ENCODE measurements around the gene PCDHGB2.
"Not testable (repeated sequence)": the region's sequence is repeated elsewhere in the genome, so short reads cannot be mapped to it uniquely, and the experiment has no call there.

PCDHGB2 gene

DNA sequence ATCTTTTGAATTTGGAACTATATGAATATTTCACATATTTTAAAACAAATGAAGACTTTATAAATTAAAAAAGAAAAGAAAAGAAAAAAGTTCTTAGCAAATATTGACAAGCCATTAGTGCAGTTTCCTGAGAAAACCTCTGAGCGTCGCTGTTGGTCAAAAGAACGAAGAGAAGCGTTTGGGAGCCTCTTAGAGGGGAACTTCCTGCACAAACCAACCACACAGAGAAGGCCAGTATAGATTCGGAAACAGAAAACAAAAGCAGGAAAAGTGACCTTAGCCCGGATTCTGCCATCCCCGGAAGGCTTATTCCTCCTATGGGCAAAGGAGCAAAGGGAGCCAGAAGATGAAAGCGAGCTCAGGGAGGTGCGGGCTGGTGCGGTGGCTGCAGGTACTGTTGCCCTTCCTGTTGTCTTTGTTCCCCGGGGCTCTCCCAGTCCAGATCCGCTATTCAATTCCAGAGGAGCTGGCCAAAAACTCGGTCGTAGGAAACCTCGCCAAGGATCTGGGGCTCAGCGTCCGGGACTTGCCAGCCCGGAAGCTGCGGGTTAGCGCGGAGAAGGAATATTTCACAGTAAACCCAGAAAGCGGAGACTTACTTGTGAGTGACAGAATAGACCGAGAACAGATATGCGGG, at the start of gene PCDHGB2:
TSS of gene PCDHGB2 (plus strand) at position 205 of the 637 bp plus-strand sequence. CDS start at position 347, 142 bp downstream.
- DNase-seq, result peak in 1 of 42 donors; percentile 28
- intact Hi-C loops (cut with DNase I), result no loop called here

DNA sequence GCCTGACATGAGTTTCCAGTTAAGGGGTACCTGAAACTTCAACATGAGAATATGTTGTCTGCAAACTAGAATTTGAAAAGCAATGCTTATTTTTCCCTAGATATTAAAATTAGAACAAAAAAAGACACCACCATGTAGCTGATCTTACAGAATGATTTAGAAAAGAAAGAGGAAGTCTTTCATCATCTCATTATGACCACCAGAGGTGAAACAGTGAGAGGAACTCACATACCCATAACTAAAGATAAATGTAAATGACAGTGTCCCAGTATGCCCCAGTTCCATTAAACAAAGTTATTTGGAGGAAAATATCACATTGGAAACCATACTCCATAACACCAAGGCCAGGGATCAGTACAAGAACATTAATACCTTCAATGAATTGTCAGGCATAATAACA, 46.1 kb upstream of the PCDHGB2 start:
- intact Hi-C loops (cut with DNase I), result no loop called here
- no peak for DNase-seq

DNA sequence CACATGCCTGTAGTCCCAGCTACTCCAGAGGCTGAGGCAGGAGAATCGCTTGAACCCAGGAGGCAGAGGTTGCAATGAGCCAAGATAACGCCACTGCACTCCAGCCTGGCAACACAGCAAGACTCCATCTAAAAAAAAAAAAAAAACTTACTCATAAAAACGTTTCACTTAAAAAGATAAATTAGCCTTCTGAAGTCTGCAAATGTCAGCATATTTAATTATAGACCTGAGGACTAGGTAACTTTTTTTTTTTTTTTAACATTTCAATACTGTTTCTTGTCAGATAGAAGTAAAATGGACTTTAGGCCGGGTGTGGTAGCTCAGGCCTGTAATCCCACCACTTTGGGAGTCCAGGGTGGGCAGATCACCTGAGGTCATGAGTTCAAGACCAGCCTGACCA, 42.8 kb upstream of the PCDHGB2 start:
- intact Hi-C loops (cut with DNase I); DNase-seq: not testable (repeated sequence)

DNA sequence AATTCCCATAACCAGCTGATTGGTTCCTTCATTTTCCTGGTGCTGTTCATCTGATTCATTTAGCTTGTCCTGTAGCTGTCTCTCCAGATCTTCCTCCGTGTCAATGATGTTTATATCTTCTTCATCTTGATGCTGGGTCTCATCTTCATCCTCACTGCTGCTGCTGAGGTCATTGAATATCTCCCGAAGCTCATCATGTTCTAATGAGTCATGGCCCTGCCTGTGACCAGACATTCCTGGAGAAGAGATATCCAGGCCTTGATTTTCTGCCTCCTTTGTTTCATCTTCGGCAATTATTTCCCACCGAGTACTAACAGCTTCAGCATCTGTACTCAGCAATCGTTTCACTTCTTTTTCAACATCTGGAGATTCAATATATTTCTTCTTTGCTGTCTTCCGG, 40.6 kb upstream of the PCDHGB2 start:
- DNase-seq, result no peak

DNA sequence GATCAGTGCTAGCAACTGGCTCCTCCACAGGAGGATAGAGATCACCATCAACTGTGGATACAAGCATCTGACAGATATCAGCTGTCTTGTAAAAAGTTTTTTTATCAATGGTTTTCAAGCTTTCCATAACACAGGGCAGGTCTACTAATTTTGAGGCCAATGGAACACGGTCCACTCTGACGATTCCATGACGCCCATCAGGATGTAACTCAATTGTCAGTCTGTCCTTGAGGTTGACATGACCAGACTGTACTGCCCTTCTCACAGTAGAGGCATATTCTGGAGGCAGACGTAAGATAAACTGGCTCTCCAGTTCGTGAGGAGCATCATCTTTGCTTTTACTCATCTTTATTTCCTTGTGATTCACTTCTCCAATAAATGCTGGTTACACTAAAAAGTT, 40.1 kb upstream of the PCDHGB2 start:
- intact Hi-C loops (cut with DNase I), result loop anchor here (2.0 kb wide), 1 partner anchor 239 kb away; no protein-coding TSS in a partner anchor
- DNase-seq, result no peak

More for the DNA sequence above, 40.6 kb upstream of the PCDHGB2 start:
- intact Hi-C loops (cut with DNase I), result no loop called here

DNA sequence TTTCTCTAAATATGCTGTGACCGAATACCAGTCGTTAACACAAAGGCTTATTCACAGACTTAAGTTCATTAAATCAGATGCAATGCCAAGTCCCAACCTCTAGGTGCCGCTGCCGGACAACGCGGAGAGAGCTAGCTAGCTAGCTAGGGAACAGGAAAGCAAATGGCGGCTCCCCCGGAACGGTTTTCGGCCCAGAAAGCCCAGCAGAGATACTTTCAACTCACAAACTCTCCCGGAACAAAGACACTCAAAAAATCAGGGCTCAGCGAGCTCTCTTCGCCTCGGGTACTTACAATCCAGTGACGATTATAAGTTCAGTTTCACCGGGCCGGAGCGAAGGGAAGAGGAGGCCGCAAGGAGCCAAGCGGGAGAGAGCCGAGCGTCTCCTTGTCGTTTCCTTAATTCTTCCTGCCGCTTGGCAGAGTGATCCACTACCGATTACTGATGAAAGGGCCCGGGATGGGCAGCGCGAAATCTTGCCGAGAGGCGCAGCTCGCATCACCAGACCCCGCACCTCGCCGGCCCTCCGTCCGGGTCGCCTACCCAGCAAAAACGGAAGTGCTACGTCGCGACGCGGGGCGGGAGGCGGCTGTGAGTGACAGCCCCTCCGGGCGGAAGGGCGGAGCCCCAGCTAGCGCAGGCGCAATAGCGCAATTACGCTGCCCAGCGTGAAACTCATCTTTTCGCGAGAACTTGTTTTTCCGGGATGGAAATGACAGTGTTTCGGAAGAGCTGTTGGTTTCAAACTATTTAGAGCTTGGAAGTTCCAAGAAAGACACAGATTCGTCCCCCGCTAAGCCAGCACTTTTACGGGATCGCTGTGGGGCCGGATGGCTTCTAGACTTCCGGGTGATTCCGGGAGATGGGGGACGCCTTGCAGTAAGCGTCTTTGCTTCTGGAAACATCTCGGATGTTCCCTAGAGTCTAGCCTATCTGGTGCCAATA, 39.3 kb upstream of the PCDHGB2 start, which contains the start of gene TAF7:
TSS of gene TAF7 (minus strand) at position 560 of the 945 bp plus-strand sequence. CDS start 740 bp downstream, outside the sequence.
- peak; percentile 80 to 96 (median 92) for DNase-seq
- intact Hi-C loops (cut with DNase I), result loop anchor here (2.0 kb wide), 1 partner anchor 238 kb away; no protein-coding TSS in a partner anchor

DNA sequence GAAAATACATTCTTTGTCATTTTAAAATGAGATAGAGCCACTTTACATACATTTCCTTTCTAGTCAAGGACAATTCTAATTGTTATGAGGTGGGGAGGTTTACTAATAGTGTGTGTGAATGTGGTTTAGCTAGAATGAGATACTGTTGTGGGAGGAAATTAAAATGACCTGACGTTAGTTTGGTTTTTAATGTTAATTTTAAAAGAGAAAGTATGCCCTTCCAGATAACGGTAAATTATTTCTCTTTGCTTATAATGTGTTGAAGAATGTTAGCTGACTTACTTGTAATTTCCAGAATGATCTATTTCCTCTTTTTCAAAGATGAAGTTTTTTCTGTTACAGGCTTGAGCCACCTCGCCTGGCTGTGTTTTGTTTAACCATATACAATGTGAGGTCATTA, 37.5 kb upstream of the PCDHGB2 start:
- no peak for DNase-seq
- intact Hi-C loops (cut with DNase I), result no loop called here

DNA sequence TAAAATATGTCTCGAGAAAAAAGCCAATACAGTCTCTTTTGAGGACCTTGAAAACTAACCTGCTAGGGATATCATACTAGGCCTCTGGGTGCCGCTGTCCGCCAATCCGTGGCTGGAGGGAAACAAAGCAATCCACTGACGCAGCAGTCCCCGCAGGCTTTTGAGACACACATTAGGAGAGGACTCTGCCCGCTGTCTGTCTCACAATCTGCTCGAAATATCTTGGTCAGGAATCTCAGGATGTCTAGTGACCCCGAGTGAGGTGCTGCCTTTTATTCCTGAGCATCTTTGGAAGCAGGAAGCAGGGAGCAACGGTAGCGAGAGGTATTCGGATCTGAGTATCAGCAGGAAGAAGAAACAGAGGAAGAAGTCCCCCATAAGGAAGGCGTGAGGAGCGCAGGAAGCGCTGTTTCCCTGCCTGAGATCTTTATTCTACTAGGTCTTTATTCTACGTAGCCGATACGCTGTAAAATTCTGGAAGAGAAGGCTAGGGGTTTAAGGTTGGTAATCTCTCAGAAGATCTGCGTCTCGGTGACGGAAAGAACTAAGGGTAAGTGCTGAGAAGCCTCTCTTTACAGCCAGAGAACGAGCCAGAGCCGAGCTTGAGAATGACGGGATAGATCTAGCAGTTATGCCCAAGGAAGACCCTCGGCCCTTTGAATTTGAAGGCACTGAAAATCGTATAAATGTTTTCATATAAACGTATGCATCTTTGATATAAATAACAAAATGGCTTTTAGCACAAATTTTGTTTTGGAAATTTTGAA, 33.5 kb upstream of the PCDHGB2 start:
- intact Hi-C loops (cut with DNase I), result no loop called here
- peak; percentile 67 to 91 (median 83) for DNase-seq

DNA sequence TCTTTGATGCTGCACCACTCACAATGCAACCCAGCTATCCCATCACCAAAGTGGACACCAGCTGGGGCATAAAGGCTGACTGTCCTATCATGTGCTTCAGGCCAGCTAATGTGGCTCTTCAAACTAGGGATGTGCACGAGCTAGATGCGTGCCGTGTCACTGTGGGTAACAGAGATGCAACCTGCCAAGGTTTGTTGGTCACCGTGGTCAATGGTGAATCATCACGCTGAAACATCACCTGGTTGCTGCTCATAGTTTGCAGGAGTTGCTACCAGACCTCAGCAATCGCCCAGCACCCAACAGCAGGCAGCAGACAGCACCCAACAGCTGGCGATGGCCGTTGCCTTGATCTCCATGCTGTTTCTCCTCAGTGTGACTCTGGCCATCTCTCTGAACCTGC, 31.6 kb upstream of the PCDHGB2 start:
- no peak for DNase-seq
- intact Hi-C loops (cut with DNase I), result no loop called here

DNA sequence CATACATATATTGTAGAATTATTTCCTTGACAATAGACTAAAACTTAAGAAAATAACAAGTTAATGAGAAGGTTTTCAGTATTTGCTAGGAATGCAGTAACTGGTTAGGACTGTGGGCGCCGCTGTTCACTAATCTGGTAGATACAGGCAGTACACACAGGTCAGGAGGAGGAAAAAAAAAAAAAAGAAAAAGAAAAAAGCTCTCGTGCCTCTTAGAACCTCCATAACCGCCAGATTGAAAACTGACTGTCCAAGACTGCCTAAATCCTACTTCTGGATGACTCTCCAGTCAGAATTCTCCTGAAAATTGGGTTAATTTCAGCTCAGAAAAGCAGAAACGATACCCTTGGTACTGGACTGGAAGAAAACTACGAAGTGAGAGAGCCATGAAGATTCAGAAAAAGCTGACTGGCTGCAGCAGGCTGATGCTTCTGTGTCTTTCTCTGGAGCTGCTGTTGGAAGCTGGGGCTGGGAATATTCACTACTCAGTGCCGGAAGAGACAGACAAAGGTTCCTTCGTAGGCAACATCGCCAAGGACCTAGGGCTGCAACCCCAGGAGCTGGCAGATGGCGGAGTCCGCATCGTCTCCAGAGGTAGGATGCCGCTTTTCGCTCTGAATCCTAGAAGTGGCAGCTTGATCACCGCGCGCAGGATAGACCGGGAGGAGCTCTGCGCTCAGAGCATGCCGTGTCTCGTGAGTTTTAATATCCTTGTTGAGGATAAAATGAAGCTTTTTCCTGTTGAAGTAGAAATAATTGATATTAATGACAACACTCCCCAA, 29.3 kb upstream of the PCDHGB2 start, which contains the start of gene PCDHGA1:
TSS of gene PCDHGA1 (plus strand) at position 216 of the 782 bp plus-strand sequence.
- intact Hi-C loops (cut with DNase I), result no loop called here
- peak in 20 of 42 donors; percentile 6 to 55 (median 30) for DNase-seq

DNA sequence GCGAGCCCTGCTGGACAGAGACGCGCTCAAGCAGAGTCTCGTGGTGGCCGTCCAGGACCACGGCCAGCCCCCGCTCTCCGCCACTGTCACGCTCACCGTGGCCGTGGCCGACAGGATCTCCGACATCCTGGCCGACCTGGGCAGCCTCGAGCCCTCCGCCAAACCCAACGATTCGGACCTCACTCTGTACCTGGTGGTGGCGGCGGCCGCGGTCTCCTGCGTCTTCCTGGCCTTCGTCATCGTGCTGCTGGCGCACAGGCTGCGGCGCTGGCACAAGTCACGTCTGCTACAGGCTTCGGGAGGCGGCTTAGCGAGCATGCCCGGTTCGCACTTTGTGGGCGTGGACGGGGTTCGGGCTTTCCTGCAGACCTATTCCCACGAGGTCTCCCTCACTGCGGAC, 27.2 kb upstream of the PCDHGB2 start:
- DNase-seq; intact Hi-C loops (cut with DNase I): not testable (repeated sequence)

DNA sequence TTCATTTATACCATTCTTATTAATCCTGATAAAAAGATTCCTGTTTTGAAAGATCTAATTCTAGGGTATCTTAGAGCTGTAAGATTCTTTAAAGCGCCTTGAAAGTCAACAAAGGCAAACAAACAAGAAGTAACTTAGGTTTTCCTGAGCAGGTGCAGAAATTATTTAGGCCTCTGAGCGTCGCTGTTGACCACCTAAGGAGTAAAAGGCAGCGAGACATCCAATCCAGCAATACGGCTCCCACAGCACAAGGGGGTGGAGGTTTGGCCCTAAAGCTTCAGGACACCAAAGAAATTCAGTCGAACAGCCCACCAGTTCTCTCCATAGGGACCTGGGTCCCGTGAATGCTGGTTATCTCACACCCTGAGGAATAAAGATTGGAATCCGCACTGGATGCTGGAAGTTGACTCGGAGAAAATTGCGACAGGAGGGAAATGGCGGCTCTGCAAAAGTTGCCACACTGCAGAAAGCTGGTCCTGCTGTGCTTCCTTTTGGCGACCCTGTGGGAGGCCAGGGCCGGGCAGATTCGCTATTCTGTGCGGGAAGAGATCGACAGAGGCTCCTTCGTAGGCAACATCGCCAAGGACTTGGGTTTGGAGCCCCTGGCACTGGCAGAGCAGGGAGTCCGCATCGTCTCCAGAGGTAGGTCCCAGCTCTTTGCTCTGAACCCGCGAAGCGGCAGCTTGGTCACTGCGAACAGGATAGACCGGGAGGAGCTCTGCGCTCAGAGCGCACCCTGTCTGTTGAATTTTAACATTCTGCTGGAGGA, 21.1 kb upstream of the PCDHGB2 start, which contains the start of gene PCDHGA2:
TSS of gene PCDHGA2 (plus strand) at position 223 of the 769 bp plus-strand sequence.
- intact Hi-C loops (cut with DNase I), result no loop called here
- DNase-seq, result no peak

DNA sequence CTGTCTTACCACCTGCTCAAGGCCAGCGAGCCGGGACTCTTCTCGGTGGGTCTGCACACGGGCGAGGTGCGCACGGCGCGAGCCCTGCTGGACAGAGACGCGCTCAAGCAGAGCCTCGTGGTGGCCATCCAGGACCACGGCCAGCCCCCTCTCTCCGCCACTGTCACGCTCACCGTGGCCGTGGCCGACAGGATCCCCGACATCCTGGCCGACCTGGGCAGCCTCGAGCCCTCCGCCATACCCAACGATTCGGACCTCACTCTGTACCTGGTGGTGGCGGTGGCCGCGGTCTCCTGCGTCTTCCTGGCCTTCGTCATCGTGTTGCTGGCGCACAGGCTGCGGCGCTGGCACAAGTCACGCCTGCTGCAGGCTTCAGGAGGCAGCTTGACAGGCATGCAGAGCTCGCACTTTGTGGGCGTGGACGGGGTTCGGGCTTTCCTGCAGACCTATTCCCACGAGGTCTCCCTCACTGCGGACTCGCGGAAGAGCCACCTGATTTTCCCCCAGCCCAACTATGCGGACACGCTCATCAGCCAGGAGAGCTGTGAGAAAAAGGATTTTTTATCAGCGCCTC, 18.9 kb upstream of the PCDHGB2 start:
- intact Hi-C loops (cut with DNase I); DNase-seq: not testable (repeated sequence)

DNA sequence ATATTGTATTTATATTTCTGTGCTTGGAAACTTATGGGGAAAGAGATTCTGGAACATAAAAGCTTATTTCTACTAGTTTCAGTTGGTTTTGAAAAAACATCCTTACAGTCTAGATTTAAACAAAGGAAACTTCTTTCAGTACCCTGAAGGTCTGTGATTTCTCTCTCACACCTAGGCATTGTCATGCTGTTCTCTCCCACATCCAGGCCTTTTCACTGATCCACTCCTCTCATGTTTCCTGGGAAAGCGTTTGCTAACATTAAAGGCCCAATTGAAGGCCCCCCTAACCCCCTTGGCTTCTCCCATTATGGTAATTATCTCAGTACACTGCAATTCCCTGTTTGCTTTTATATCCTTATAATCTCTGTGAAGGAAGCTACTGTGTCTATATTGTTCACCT, 17.0 kb upstream of the PCDHGB2 start:
- intact Hi-C loops (cut with DNase I), result no loop called here
- DNase-seq, result no peak

DNA sequence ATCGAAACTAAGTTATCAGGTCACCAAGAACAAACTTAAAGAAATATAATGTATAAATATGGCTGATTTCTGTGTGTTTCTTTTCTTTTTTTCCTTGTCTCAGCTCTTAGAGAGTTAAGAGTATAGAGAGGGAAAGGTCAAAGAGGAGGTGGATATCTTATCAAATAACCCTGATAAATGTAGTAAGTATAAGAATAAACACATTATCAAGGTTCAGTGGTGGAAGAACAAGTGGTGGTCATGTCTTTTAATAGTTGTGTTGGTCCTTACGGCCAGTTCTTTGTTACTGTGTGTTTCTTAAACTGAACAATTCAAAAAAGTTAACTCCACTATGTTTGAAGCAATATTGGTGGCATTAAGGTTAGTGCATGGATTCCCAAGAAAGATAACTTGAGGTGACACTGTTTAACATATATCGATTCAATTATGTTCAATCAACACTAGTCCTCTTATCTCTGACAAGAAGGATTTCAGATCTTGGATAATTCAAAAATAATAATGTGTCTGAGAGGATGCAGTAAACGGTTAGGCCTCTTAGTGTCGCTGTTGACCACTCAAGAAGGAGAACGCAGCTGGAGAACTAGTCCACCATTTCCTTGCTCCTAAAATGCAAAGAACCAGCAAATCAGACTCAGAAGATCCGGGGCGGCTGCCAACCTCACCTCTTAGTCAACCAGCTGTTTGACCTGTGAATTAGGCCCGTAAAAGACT, 16.4 kb upstream of the PCDHGB2 start, which contains the start of gene PCDHGA3:
TSS of gene PCDHGA3 (plus strand) at position 588 of the 711 bp plus-strand sequence. CDS start 205 bp downstream, outside the sequence.
- DNase-seq, result no peak
- intact Hi-C loops (cut with DNase I), result no loop called here

DNA sequence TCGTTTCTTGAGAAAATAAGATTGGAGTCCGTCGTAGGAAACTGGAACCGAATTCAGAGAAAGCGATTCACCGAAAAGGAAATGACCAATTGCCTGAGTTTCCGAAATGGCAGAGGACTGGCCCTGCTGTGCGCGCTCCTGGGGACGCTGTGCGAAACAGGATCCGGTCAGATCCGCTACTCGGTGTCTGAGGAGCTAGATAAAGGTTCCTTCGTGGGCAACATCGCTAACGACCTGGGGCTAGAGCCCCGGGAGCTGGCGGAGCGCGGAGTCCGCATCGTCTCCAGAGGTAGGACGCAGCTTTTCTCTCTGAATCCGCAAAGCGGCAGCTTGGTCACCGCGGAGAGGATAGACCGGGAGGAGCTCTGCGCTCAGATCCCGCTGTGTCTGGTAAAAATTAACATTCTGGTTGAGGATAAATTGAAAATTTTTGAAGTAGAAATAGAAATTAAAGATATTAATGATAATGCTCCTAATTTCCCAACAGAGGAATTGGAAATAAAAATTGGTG, 15.8 kb upstream of the PCDHGB2 start:
- intact Hi-C loops (cut with DNase I), result no loop called here
- DNase-seq, result no peak
